HG03442 (cell line): ENCODE results near the gene MRPS27.
A peak's percentile ranks its signal among the peaks of the same experiment; 100 is the strongest.
"Not testable (repeated sequence)": the region's sequence is repeated elsewhere in the genome, so short reads cannot be mapped to it uniquely, and the experiment has no call there.

Experiments used
- ATAC-seq: cut with Tn5 transposase; IDR thresholded peaks from one replicate; pipeline ENCODE4 v1.9.1; 2021; ENCODE audit warnings: mild to moderate bottlenecking, moderate library complexity; ENCODE audit not compliant: unreplicated experiment

Gene MRPS27

GRCh38 chr5:72177538-72177937 lies 142.5 kb downstream of the MRPS27 start:
- ATAC-seq = no peak

GRCh38 chr5:72172786-72173185 lies 147.3 kb downstream of the MRPS27 start:
- no peak for ATAC-seq

DNA sequence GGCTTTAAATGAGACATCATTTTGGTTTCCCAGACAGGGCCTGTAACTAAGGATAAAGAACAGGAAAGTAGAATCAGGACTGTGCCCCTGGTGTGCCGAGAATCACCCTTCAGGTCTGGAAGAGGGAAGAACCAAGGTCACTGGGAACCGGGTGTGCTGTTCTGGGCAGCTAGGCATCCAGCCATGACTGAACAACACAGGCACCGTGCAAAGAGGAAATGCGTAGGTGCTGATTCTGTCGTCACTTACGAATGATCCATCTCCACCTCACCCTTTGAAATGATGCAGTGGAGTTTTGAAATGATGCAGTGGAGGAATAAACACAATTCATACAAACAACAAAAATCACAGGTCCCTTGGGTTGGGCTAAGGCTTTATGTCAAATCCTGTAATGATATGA lies 148.4 kb downstream of the MRPS27 start:
- peak; percentile 83 for ATAC-seq

- ATAC-seq = not testable (repeated sequence)
Observed at GRCh38 chr5:72171181-72171580, 148.9 kb downstream of the MRPS27 start.

- no peak for ATAC-seq
Observed at GRCh38 chr5:72170101-72170500, 149.9 kb downstream of the MRPS27 start.
